PFSK-1 (cell line): ENCODE results near the gene FSD2.

Source experiments
- POLR2AphosphoS5 ChIP-seq: IDR thresholded peaks from 2 replicates; pipeline ENCODE4 v1.6.1; 2012; ENCODE audit warnings: low read depth, mild to moderate bottlenecking, control low read depth, low read length, moderate library complexity
- SIN3A ChIP-seq: IDR thresholded peaks from 2 replicates; pipeline ENCODE4 v1.6.1; 2012; ENCODE audit warnings: mild to moderate bottlenecking, low read length, moderate library complexity, borderline replicate concordance; ENCODE audit not compliant: insufficient read depth

- peak; percentile 99 for TF ChIP-seq POLR2AphosphoS5
- TF ChIP-seq SIN3A = no peak; the same call in 1 of the 2 replicates
Observed at GRCh38 chr15:82749951-82750830, 55.7 kb downstream of the FSD2 start.
